HCT116 (cell line): ENCODE data around the gene SP3. TPM values are rescaled to one million over a fixed set of nuclear protein-coding genes. Genes with fewer than 3 reads are reported as not detected.

Experiments
- ATAC-seq: fragments of 200-7000 bp; cut with Tn5 transposase; 2 replicates; pipeline ENCODE4 v1.9.1; 2020; ENCODE audit warnings: mild to moderate bottlenecking, moderate library complexity
- BruUV-seq: library from RNA; stranded (reverse); fragments of 400-500 nt; replicated peaks from 2 replicates; lab custom pipeline; 2021; lab: Mats Ljungman, UMichigan
- CTCF ChIA-PET: fragments of 300-600 bp; sonication (Branson Sonifier 250); formaldehyde crosslinking; loops from one replicate; lab custom pipeline; 2021; ENCODE audit warnings: antibody characterized with exemption; lab: Charles Lee
- POLR2A ChIA-PET: fragments of 300-600, 350-600 bp; sonication (Branson Sonifier 250); formaldehyde crosslinking; loops from one replicate; lab custom pipeline; 2021; ENCODE audit warnings: antibody characterized with exemption; lab: Charles Lee
- RAD21 ChIA-PET, 2 experiments: fragments of 300-600 bp; sonication (Branson Sonifier 250); formaldehyde crosslinking; loops; one replicate each; lab custom pipeline; 2023; ENCODE audit warnings: low total read pairs in 2 of 2; ENCODE audit not compliant: uncharacterized antibody in 2 of 2, unreplicated experiment in 2 of 2, low non-redundant PET in 1 of 2; lab: Charles Lee
- DNase-seq: peaks from one replicate; pipeline ENCODE4 v3.0.0-alpha.2; 2010; ENCODE audit warnings: low read depth, low spot score
- H2AFZ ChIP-seq: fragments of 200-600 bp; shearing (Covaris generic), sonication (generic); 2 replicates; pipeline ENCODE4 v1.6.1; 2017; ENCODE audit warnings: low read depth, mixed run types, mixed read lengths, antibody characterized with exemption, low read length; ENCODE audit not compliant: poor library complexity, severe bottlenecking
- H3K27ac ChIP-seq: 2 replicates; pipeline ENCODE4 v1.5.1; 2012; ENCODE audit warnings: low read depth, low read length
- H3K27me3 ChIP-seq: fragments of 200-600 bp; sonication (generic); 2 replicates; pipeline ENCODE4 v1.6.1; 2016; ENCODE audit warnings: mixed run types, low read length, mixed read lengths; ENCODE audit not compliant: insufficient read depth
- H3K36me3 ChIP-seq, 2 experiments: fragments of 200-500 bp in 1 of 2; fragments of 200-600 bp in 1 of 2; sonication (Bioruptor generic) in 1 of 2; sonication (generic) in 1 of 2; 2 replicates each; pipeline versions ENCODE4 v1.5.1 to v1.6.1; 2014 to 2016; ENCODE audit warnings: low read length in 2 of 2, inconsistent platforms in 1 of 2, mixed read lengths in 1 of 2, mixed run types in 1 of 2; ENCODE audit not compliant: insufficient read depth in 2 of 2, control insufficient read depth in 1 of 2
- H3K4me1 ChIP-seq, 2 experiments: fragments of 200-600 bp in 1 of 2; sonication (generic) in 1 of 2; 2 replicates each; pipeline versions ENCODE4 v1.5.1 to v1.6.1; 2012 to 2017; ENCODE audit warnings: low read length in 2 of 2, inconsistent platforms in 1 of 2, mild to moderate bottlenecking in 1 of 2, mixed read lengths in 1 of 2, mixed run types in 1 of 2, moderate library complexity in 1 of 2; ENCODE audit not compliant: insufficient read depth in 2 of 2, control insufficient read depth in 1 of 2
- H3K4me2 ChIP-seq: fragments of 200-600 bp; sonication (generic); 2 replicates; pipeline ENCODE4 v1.6.1; 2017; ENCODE audit warnings: mixed run types, low read length, mixed read lengths
- H3K4me3 ChIP-seq, 2 experiments: fragments of 200-600 bp in 1 of 2; sonication (generic) in 1 of 2; replicated peaks in 1 of 2; 2 replicates each; pipeline ENCODE4 v1.5.1; 2011 to 2016; ENCODE audit warnings: low read length in 2 of 2, control low read depth in 1 of 2, low read depth in 1 of 2, mild to moderate bottlenecking in 1 of 2, mixed read lengths in 1 of 2, mixed run types in 1 of 2
- H3K79me2 ChIP-seq: fragments of 200-600 bp; sonication (generic); 2 replicates; pipeline ENCODE4 v1.6.1; 2017; ENCODE audit warnings: mild to moderate bottlenecking, mixed run types, low read length, moderate library complexity, mixed read lengths; ENCODE audit not compliant: insufficient read depth
- H3K9ac ChIP-seq: fragments of 200-600 bp; sonication (generic); 2 replicates; pipeline ENCODE4 v1.6.1; 2016; ENCODE audit warnings: low read length, mixed read lengths
- H3K9me2 ChIP-seq: fragments of 200-600 bp; sonication (generic), shearing (Covaris generic); 2 replicates; pipeline ENCODE4 v1.6.1; 2017; ENCODE audit warnings: mixed run types, mild to moderate bottlenecking, moderate library complexity; ENCODE audit not compliant: insufficient read depth
- H3K9me3 ChIP-seq, 2 experiments: fragments of 200-500 bp in 1 of 2; fragments of 200-600 bp in 1 of 2; sonication (Bioruptor generic) in 1 of 2; sonication (generic) in 1 of 2; 2 replicates each; pipeline ENCODE4 v1.6.1; 2014 to 2017; ENCODE audit warnings: low read length in 2 of 2, mixed read lengths in 2 of 2, inconsistent platforms in 1 of 2, low read depth in 1 of 2, mild to moderate bottlenecking in 1 of 2, mixed run types in 1 of 2, moderate library complexity in 1 of 2; ENCODE audit not compliant: control insufficient read depth in 1 of 2, insufficient read depth in 1 of 2
- H4K20me1 ChIP-seq: fragments of 200-600 bp; sonication (generic), shearing (Covaris generic); 2 replicates; pipeline ENCODE4 v1.6.1; 2017; ENCODE audit warnings: mixed run types, mild to moderate bottlenecking, moderate library complexity; ENCODE audit not compliant: insufficient read depth
- ATF3 ChIP-seq: IDR thresholded peaks from 2 replicates; pipeline ENCODE4 v1.6.1; 2012
- CBX3 ChIP-seq: IDR thresholded peaks from 2 replicates; pipeline ENCODE4 v1.6.1; 2012; ENCODE audit warnings: low read depth
- CEBPB ChIP-seq: IDR thresholded peaks from 2 replicates; pipeline ENCODE4 v1.6.1; 2012; ENCODE audit warnings: low read depth
- CTCF ChIP-seq, 3 experiments: fragments of 200-600 bp in 1 of 3; sonication (generic) in 1 of 3; IDR thresholded peaks in 2 of 3; conservative IDR thresholded peaks in 1 of 3; 2 replicates each; pipeline ENCODE4 v1.5.1; 2012 to 2017; ENCODE audit warnings: low read depth in 2 of 3, low read length in 2 of 3, antibody characterized with exemption in 1 of 3, borderline replicate concordance in 1 of 3, control low read depth in 1 of 3, mild to moderate bottlenecking in 1 of 3, mixed read lengths in 1 of 3, mixed run types in 1 of 3, moderate library complexity in 1 of 3; ENCODE audit not compliant: insufficient read depth in 1 of 3
- EGR1 ChIP-seq: IDR thresholded peaks from 2 replicates; pipeline ENCODE4 v1.6.1; 2012; ENCODE audit warnings: low read depth
- EZH2phosphoT487 ChIP-seq: fragments of 200-600 bp; IDR thresholded peaks from 2 replicates; pipeline ENCODE4 v1.6.1; 2018; ENCODE audit warnings: antibody characterized with exemption, borderline replicate concordance
- MAX ChIP-seq: IDR thresholded peaks from 2 replicates; pipeline ENCODE4 v1.6.1; 2012
- POLR2A ChIP-seq: IDR thresholded peaks from 2 replicates; pipeline ENCODE4 v1.7.0; 2011; ENCODE audit warnings: borderline replicate concordance; ENCODE audit not compliant: insufficient read depth, insufficient read length; ENCODE audit errors: extremely low read depth
- POLR2AphosphoS5 ChIP-seq: IDR thresholded peaks from 2 replicates; pipeline ENCODE4 v1.6.1; 2011; ENCODE audit warnings: mild to moderate bottlenecking, low read depth, low read length, moderate library complexity
- RAD21 ChIP-seq: IDR thresholded peaks from 2 replicates; pipeline ENCODE4 v1.6.1; 2012; ENCODE audit warnings: low read depth, mild to moderate bottlenecking
- REST ChIP-seq: IDR thresholded peaks from 2 replicates; pipeline ENCODE4 v1.6.1; 2012; ENCODE audit warnings: low read depth
- SIN3A ChIP-seq: IDR thresholded peaks from 2 replicates; pipeline ENCODE4 v1.6.1; 2012; ENCODE audit warnings: low read depth
- SP1 ChIP-seq: IDR thresholded peaks from 2 replicates; pipeline ENCODE4 v1.6.1; 2012; ENCODE audit warnings: low read depth
- SRF ChIP-seq: IDR thresholded peaks from 2 replicates; pipeline ENCODE4 v1.6.1; 2012; ENCODE audit warnings: low read depth
- TCF7L2 ChIP-seq: IDR thresholded peaks from 2 replicates; pipeline ENCODE4 v1.7.0; 2011; ENCODE audit warnings: borderline replicate concordance, inconsistent platforms; ENCODE audit not compliant: insufficient read depth, insufficient read length; ENCODE audit errors: extremely low read depth
- YY1 ChIP-seq: IDR thresholded peaks from 2 replicates; pipeline ENCODE4 v1.6.1; 2011; ENCODE audit warnings: low read length, low read depth, moderate library complexity, mild to moderate bottlenecking; ENCODE audit not compliant: insufficient replicate concordance; ENCODE audit errors: extremely low read depth
- ZBTB33 ChIP-seq: IDR thresholded peaks from 2 replicates; pipeline ENCODE4 v1.6.1; 2011; ENCODE audit warnings: mild to moderate bottlenecking, low read length, moderate library complexity; ENCODE audit not compliant: insufficient replicate concordance; ENCODE audit errors: extremely low read depth
- ZFX ChIP-seq: fragments of 450-650 bp; IDR thresholded peaks from 2 replicates; pipeline ENCODE4 v1.6.1; 2017
- ZNF274 ChIP-seq: fragments of 200-500 bp; sonication (Bioruptor generic); IDR thresholded peaks from 2 replicates; pipeline ENCODE4 v1.6.1; 2014; ENCODE audit warnings: mild to moderate bottlenecking, low read depth, low read length, inconsistent platforms
- intact Hi-C: fragments of 100-400 bp; cut with micrococcal nuclease; formaldehyde crosslinking; loops from 2 replicates; pipeline ENCODE4 v1.10.0; 2022
- total RNA-seq: library from RNA; stranded (reverse); gene quantifications from one replicate; pipeline ENCODE4 v1.2.1, GENCODE V29; 2021; ENCODE audit not compliant: unreplicated experiment

SP3 gene
- total RNA-seq, 1 experiment from 2014 or later, result 98.0 TPM

- Histone ChIP-seq H3K79me2 (peaks cover 13% of the 10 kb centered on the region), H4K20me1 (no peaks in the 10 kb centered on the region), H3K9ac (no peak overlapping the region), H3K9me3 (no peaks in the 10 kb centered on the region), H3K4me3 (no peak overlapping the region), H3K27me3 (no peaks in the 10 kb centered on the region), H3K9me2 (no peaks in the 10 kb centered on the region), H2AFZ (no peak overlapping the region), H3K36me3 (no peaks in the 10 kb centered on the region), H3K4me2 (no peak overlapping the region), H3K4me1 (peaks cover 19 to 34% of the 10 kb centered on the region in 2 experiments), H3K27ac (no peak overlapping the region)
- intact Hi-C loops, result loop anchor here (5.0 to 10.0 kb wide), 2 partner anchors 84 to 366 kb away; partner anchors contain the start of gene SP9
- no peak for ATAC-seq
- ChIA-PET POLR2A (no interaction called here), CTCF (no interaction called here), RAD21 (no interaction called here)
- DNase-seq, result no peak
- no TSS peak for BruUV-seq
- no peak for TF ChIP-seq EZH2phosphoT487
- TF ChIP-seq EGR1, result no peak
- TF ChIP-seq SRF, result no peak
- TF ChIP-seq REST, result no peak
- TF ChIP-seq YY1, result no peak
- no peak for TF ChIP-seq ATF3
- TF ChIP-seq ZNF274, result no peak
- no peak for TF ChIP-seq CBX3
- TF ChIP-seq TCF7L2, result no peak
- no peak for TF ChIP-seq SP1
- no peak for TF ChIP-seq CTCF (IDR thresholded peaks at IDR 0.05 in 2 of 3, conservative IDR thresholded peaks at IDR 0.05 in 1 of 3; ENCODE audit: borderline replicate concordance in 1 of 3, insufficient read depth in 1 of 3, low read depth in 2 of 3, low read length in 2 of 3)
- TF ChIP-seq MAX, result no peak
- TF ChIP-seq RAD21, result no peak
- TF ChIP-seq ZBTB33, result no peak
- no peak for TF ChIP-seq CEBPB
- TF ChIP-seq ZFX, result no peak
- no peak for TF ChIP-seq POLR2A
- TF ChIP-seq SIN3A, result no peak
- no peak for TF ChIP-seq POLR2AphosphoS5
Observed at GRCh38 chr2:173968551-173968950, 3.4 kb upstream of the SP3 start.
